Sigmoid colon (tissue), 4 donors: ENCODE measurements around the gene PATJ.

Experiments used
- CTCF ChIP-seq, 4 experiments: fragments of 450-650 bp in 3 of 4; fragments of 200-600 bp in 1 of 4; IDR thresholded peaks; one replicate each; pipeline ENCODE4 v1.5.1; 2016 to 2019; ENCODE audit warnings: antibody characterized with exemption in 4 of 4, mild to moderate bottlenecking in 3 of 4, moderate library complexity in 2 of 4
- POLR2A ChIP-seq, 2 donors: fragments of 450-650 bp; IDR thresholded peaks; one replicate each; pipeline ENCODE4 v1.6.1; 2016; ENCODE audit warnings: antibody characterized with exemption in 2 of 2, mild to moderate bottlenecking in 2 of 2, moderate library complexity in 2 of 2
- POLR2AphosphoS5 ChIP-seq, 4 donors: sonication (generic); formaldehyde crosslinking; IDR thresholded peaks; one replicate each; pipeline ENCODE4 v1.6.1; 2017; ENCODE audit warnings: antibody characterized with exemption in 4 of 4

- no peak for TF ChIP-seq POLR2A (IDR thresholded peaks at IDR 0.05)
- no peak for TF ChIP-seq POLR2AphosphoS5 (IDR thresholded peaks at IDR 0.05)
- no peak for TF ChIP-seq CTCF (IDR thresholded peaks at IDR 0.05)
Measured at GRCh38 chr1:62052946-62053345, 310.7 kb downstream of the PATJ start.
